T-helper 2 cell treated with Interferon-gamma antibody and Interleukin-4, amounts not matched to agents 5 μg/mL and 100 μg/mL, for 36 hours (primary cell): ENCODE results near the gene SEC23IP.
A peak's percentile ranks its signal among the peaks of the same experiment; 100 is the strongest.
"Not testable (repeated sequence)": the region's sequence is repeated elsewhere in the genome, so short reads cannot be mapped to it uniquely, and the experiment has no call there.

ENCODE experiments used
- DNase-seq: peaks from one replicate; pipeline ENCODE4 v3.0.0; 2021; ENCODE audit warnings: low spot score
- H3K27ac Mint-ChIP-seq: one replicate; pipeline ENCODE4 v1.8.0; 2021; ENCODE audit warnings: mild to moderate bottlenecking, mixed read lengths
- H3K27me3 Mint-ChIP-seq: one replicate; pipeline ENCODE4 v1.8.0; 2021; ENCODE audit warnings: low read depth, mixed read lengths
- H3K36me3 Mint-ChIP-seq: one replicate; pipeline ENCODE4 v1.8.0; 2021; ENCODE audit warnings: low read depth, mixed read lengths
- H3K4me1 Mint-ChIP-seq: one replicate; pipeline ENCODE4 v1.8.0; 2021; ENCODE audit warnings: low read depth, mixed read lengths
- H3K4me3 Mint-ChIP-seq: one replicate; pipeline ENCODE4 v1.8.0; 2022; ENCODE audit warnings: mild to moderate bottlenecking, moderate library complexity, mixed read lengths
- H3K9me3 Mint-ChIP-seq: one replicate; pipeline ENCODE4 v1.8.0; 2021; ENCODE audit warnings: mixed read lengths

Gene SEC23IP

GRCh38 chr10:119893074-119893473, 544 bp downstream of the SEC23IP start:
- peaks cover 29% of the 10 kb centered on the region for H3K4me1 Mint-ChIP-seq

DNA sequence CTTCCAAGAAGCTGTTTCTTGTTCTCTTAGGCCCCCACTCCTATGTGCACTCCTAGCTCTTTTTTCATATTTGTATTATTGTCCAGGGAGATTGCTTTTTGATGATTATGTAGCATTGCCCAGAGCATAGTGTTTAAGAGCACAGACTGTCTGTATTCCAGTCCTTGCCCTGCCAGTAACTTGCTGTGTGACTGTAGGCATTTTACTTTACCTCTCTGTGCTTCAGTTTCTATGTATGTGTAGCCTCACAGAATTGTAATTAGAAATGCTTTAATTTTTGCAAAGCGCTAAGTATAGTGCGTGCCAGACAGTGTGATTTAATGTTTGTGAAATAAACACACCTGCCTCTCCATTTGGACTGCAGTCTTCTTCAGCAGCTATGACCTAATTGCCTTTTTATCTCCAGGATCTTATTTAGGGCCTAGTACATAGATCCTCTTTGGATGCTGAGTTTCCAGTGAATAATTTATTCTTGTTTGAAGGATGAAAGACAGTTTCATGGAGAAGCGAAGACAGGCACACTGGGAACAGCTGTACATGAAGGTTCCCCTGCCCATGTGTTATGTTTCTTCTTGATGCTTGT, 1.4 kb downstream of the SEC23IP start:
- peak overlapping the region; percentile 96 for H3K4me3 Mint-ChIP-seq
- H3K36me3 Mint-ChIP-seq = peaks cover 21% of the 10 kb centered on the region
- peaks cover 4% of the 10 kb centered on the region for H3K27me3 Mint-ChIP-seq
- peak overlapping the region; percentile 19 for H3K27ac Mint-ChIP-seq
- DNase-seq = no peak
- peaks cover 8% of the 10 kb centered on the region for H3K9me3 Mint-ChIP-seq
- H3K4me1 Mint-ChIP-seq = peaks cover 31% of the 10 kb centered on the region

More at GRCh38 chr10:119893074-119893473, 544 bp downstream of the SEC23IP start:
- H3K4me3 Mint-ChIP-seq = peak overlapping the region; percentile 96
- peaks cover 8% of the 10 kb centered on the region for H3K27me3 Mint-ChIP-seq
- H3K27ac Mint-ChIP-seq = peak overlapping the region; percentile 96
- DNase-seq = no peak
- H3K9me3 Mint-ChIP-seq = peaks cover 8% of the 10 kb centered on the region
- H3K36me3 Mint-ChIP-seq = peaks cover 17% of the 10 kb centered on the region

- peaks cover 25% of the 10 kb centered on the region for H3K36me3 Mint-ChIP-seq
- H3K9me3 Mint-ChIP-seq = no peaks in the 10 kb centered on the region
- no peak overlapping the region for H3K27ac Mint-ChIP-seq
- no peak overlapping the region for H3K4me3 Mint-ChIP-seq
- H3K4me1 Mint-ChIP-seq = peaks cover 33% of the 10 kb centered on the region
- DNase-seq = no peak
- no peaks in the 10 kb centered on the region for H3K27me3 Mint-ChIP-seq
Observed at GRCh38 chr10:119896061-119896655, 3.6 kb downstream of the SEC23IP start.

GRCh38 chr10:119896937-119897770, 4.6 kb downstream of the SEC23IP start:
- Mint-ChIP-seq H3K4me3 (no peak overlapping the region), H3K27ac (no peak overlapping the region), H3K9me3 (no peaks in the 10 kb centered on the region), H3K4me1 (peaks cover 33% of the 10 kb centered on the region), H3K36me3 (peaks cover 27% of the 10 kb centered on the region), H3K27me3 (no peaks in the 10 kb centered on the region)
- no peak for DNase-seq

GRCh38 chr10:119898577-119898976, 6.0 kb downstream of the SEC23IP start:
- H3K4me1 Mint-ChIP-seq = peaks cover 28% of the 10 kb centered on the region
- H3K9me3 Mint-ChIP-seq = no peaks in the 10 kb centered on the region
- no peak for DNase-seq
- no peak overlapping the region for H3K27ac Mint-ChIP-seq
- H3K36me3 Mint-ChIP-seq = peaks cover 32% of the 10 kb centered on the region
- no peaks in the 10 kb centered on the region for H3K27me3 Mint-ChIP-seq
- H3K4me3 Mint-ChIP-seq = no peak overlapping the region

GRCh38 chr10:119903946-119904666, 11.6 kb downstream of the SEC23IP start:
- H3K4me1 Mint-ChIP-seq = peaks cover 2% of the 10 kb centered on the region
- peaks cover 36% of the 10 kb centered on the region for H3K36me3 Mint-ChIP-seq
- no peak overlapping the region for H3K4me3 Mint-ChIP-seq
- no peak for DNase-seq
- no peak overlapping the region for H3K27ac Mint-ChIP-seq
- H3K27me3 Mint-ChIP-seq = no peaks in the 10 kb centered on the region
- H3K9me3 Mint-ChIP-seq = no peaks in the 10 kb centered on the region

GRCh38 chr10:119907695-119908094, 15.2 kb downstream of the SEC23IP start:
- H3K27me3 Mint-ChIP-seq, H3K4me1 Mint-ChIP-seq, DNase-seq, H3K27ac Mint-ChIP-seq, H3K9me3 Mint-ChIP-seq, H3K4me3 Mint-ChIP-seq: not testable (repeated sequence)
- H3K36me3 Mint-ChIP-seq = peaks cover 39% of the 10 kb centered on the region

DNA sequence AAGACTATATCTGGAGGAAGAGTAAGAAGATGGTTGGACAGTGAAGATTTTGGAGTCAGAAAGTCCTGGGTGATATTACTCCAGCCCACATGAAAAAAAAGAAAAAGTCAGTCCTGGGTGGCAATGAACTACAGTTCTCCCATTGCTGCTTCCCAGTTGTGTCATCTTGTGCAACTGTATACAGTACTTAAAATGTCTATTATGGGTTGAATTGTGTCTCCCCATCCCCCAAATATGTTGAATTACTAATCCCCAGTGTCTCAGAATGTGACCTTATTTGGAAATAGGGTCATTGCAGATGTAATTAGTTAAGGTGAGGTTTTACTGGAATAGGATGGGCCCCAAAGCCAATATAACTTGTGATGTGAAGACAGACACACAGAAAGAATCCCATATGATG, 15.6 kb downstream of the SEC23IP start:
- DNase-seq = no peak
- no peaks in the 10 kb centered on the region for H3K27me3 Mint-ChIP-seq
- H3K27ac Mint-ChIP-seq = no peak overlapping the region
- no peaks in the 10 kb centered on the region for H3K9me3 Mint-ChIP-seq
- H3K4me3 Mint-ChIP-seq = no peak overlapping the region
- no peaks in the 10 kb centered on the region for H3K4me1 Mint-ChIP-seq
- peaks cover 40% of the 10 kb centered on the region for H3K36me3 Mint-ChIP-seq

DNA sequence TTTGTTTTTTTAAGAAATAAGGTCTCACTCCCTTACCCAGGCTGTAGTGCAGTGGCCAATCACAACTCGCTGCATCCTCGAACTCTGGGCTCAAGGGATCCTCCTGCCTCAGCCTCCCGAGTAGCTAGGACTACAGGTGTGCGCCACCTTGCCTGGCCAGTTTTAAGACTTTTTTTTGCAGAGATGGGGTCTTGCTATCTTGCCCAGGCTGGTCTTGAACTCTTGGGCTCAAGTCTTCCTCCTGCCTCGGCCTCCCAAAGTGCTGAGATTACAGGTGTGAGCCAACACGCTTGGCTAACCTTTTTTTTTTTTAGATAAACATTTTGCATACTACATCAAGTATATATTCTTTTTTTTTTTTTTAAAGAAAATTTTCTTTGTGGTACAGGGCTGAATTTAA, 18.2 kb downstream of the SEC23IP start:
- H3K4me1 Mint-ChIP-seq = no peaks in the 10 kb centered on the region
- DNase-seq = no peak
- no peak overlapping the region for H3K4me3 Mint-ChIP-seq
- no peaks in the 10 kb centered on the region for H3K27me3 Mint-ChIP-seq
- H3K36me3 Mint-ChIP-seq = peaks cover 39% of the 10 kb centered on the region
- no peak overlapping the region for H3K27ac Mint-ChIP-seq
- no peaks in the 10 kb centered on the region for H3K9me3 Mint-ChIP-seq

GRCh38 chr10:119917777-119918176, 25.2 kb downstream of the SEC23IP start:
- no peak overlapping the region for H3K4me3 Mint-ChIP-seq
- DNase-seq = no peak
- peaks cover 10% of the 10 kb centered on the region for H3K4me1 Mint-ChIP-seq
- H3K27ac Mint-ChIP-seq = no peak overlapping the region
- peaks cover 52% of the 10 kb centered on the region for H3K36me3 Mint-ChIP-seq
- H3K27me3 Mint-ChIP-seq = no peaks in the 10 kb centered on the region
- no peaks in the 10 kb centered on the region for H3K9me3 Mint-ChIP-seq

- Mint-ChIP-seq H3K27ac (no peak overlapping the region), H3K36me3 (peaks cover 48% of the 10 kb centered on the region), H3K4me3 (no peak overlapping the region), H3K9me3 (no peaks in the 10 kb centered on the region), H3K4me1 (peaks cover 10% of the 10 kb centered on the region), H3K27me3 (no peaks in the 10 kb centered on the region)
- DNase-seq = no peak
Observed at GRCh38 chr10:119919271-119919670, 26.7 kb downstream of the SEC23IP start.

- no peak for DNase-seq
- Mint-ChIP-seq H3K9me3 (no peaks in the 10 kb centered on the region), H3K36me3 (peaks cover 44% of the 10 kb centered on the region), H3K27ac (peak overlapping the region; percentile 66), H3K4me3 (peak overlapping the region; percentile 45), H3K4me1 (peaks cover 10% of the 10 kb centered on the region), H3K27me3 (no peaks in the 10 kb centered on the region)
Observed at GRCh38 chr10:119919826-119920225, 27.3 kb downstream of the SEC23IP start.

GRCh38 chr10:119928411-119928810, 35.9 kb downstream of the SEC23IP start:
- Mint-ChIP-seq H3K36me3 (peaks cover 41% of the 10 kb centered on the region), H3K27me3 (no peaks in the 10 kb centered on the region)

GRCh38 chr10:119931871-119932270, 39.3 kb downstream of the SEC23IP start:
- no peaks in the 10 kb centered on the region for H3K27me3 Mint-ChIP-seq

More at GRCh38 chr10:119928411-119928810, 35.9 kb downstream of the SEC23IP start:
- Mint-ChIP-seq H3K27ac (no peak overlapping the region), H3K4me1 (no peaks in the 10 kb centered on the region), H3K9me3 (no peaks in the 10 kb centered on the region), H3K4me3 (no peak overlapping the region)
- DNase-seq = no peak

More at GRCh38 chr10:119931871-119932270, 39.3 kb downstream of the SEC23IP start:
- Mint-ChIP-seq H3K27ac (no peak overlapping the region), H3K9me3 (no peaks in the 10 kb centered on the region), H3K4me3 (no peak overlapping the region), H3K36me3 (peaks cover 48% of the 10 kb centered on the region), H3K4me1 (no peaks in the 10 kb centered on the region)
- DNase-seq = no peak
